ENCODE measurements around the gene MARF1. TPM values are rescaled to one million over a fixed set of nuclear protein-coding genes. Genes with fewer than 3 reads are reported as not detected.
A peak's percentile ranks its signal among the peaks of the same experiment; 100 is the strongest.

The MARF1 gene
- total and polyA plus RNA-seq, 9 of the 15 experiments (the other 6 are each of a cell fraction or from before 2014, with no cell fraction given), result 4.7 to 33.2 (median 11.7) TPM

DNA sequence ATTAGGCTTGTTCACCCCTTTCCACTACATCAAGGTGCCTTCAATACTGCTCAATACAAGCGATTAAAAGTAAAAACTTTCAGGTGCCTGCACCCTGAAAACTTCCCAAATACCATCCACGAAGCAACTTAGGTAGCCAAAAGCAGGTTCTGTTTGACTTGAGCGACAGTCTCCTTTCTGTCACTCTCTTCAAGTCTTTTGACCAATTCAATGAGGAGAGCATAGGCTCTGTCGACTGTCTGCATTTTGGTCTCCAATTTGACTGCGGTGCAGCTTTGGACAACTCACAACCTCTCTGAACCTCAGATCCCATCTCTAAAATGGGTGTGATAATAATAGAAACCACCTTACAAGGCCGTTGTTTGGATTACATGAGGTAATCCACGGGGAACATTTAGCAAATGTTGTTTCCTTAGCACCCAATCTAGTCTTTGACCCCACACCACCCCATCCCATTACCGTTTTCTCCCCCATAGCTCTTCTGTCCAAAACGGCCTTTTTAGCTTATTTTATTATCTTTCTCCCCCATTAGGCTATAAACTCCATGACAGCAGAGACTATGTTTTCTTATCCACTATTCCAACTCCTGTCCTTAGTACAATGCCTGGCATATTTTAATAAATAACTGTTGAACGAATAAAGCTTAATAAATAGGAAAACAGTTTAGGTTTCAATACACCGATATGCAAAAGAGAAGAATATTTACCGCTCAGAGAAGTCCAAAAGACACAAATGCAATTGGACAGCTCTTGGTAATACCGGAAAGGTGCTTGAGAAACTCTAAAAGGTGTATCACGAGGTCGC is 999 bp downstream of the MARF1 start (continued):
- TF ChIP-seq, protein P1, sequence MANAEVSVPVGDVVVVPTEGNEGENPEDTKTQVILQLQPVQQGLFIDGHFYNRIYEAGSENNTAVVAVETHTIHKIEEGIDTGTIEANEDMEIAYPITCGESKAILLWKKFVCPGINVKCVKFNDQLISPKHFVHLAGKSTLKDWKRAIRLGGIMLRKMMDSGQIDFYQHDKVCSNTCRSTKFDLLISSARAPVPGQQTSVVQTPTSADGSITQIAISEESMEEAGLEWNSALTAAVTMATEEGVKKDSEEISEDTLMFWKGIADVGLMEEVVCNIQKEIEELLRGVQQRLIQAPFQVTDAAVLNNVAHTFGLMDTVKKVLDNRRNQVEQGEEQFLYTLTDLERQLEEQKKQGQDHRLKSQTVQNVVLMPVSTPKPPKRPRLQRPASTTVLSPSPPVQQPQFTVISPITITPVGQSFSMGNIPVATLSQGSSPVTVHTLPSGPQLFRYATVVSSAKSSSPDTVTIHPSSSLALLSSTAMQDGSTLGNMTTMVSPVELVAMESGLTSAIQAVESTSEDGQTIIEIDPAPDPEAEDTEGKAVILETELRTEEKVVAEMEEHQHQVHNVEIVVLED (CRISPR knock-in tag; IDR thresholded peaks at IDR 0.05), result no peak
- TF ChIP-seq PHTF2 (CRISPR knock-in tag; IDR thresholded peaks at IDR 0.05) (no peak), YY1 (IDR thresholded peaks at IDR 0.05; ENCODE audit: borderline replicate concordance in 1 of 3, control insufficient read depth in 1 of 3, extremely low read depth in 1 of 3, insufficient read depth in 3 of 3, insufficient read length in 1 of 3, insufficient replicate concordance in 2 of 3, low read depth in 1 of 3, low read length in 2 of 3) (no peak), CEBPB (tag; IDR thresholded peaks at IDR 0.05) (no peak), ZC3H4 (CRISPR knock-in tag; IDR thresholded peaks at IDR 0.05; ENCODE audit: borderline replicate concordance) (no peak), POLR2G (IDR thresholded peaks at IDR 0.05; ENCODE audit: low read depth, low read length) (no peak), XRCC4 (IDR thresholded peaks at IDR 0.05; ENCODE audit: extremely low read depth, insufficient read depth, insufficient read length) (no peak), CHD4 (IDR thresholded peaks at IDR 0.05; ENCODE audit: insufficient read depth, insufficient replicate concordance, low read depth, low read length, poor library complexity, severe bottlenecking) (peak; percentile 25), ETS2 (tag; IDR thresholded peaks at IDR 0.05; ENCODE audit: borderline replicate concordance, poor library complexity, severe bottlenecking) (no peak), TCFL5 (CRISPR knock-in tag; conservative IDR thresholded peaks at IDR 0.05) (no peak), SIN3A (IDR thresholded peaks at IDR 0.05; ENCODE audit: borderline replicate concordance in 2 of 2, control insufficient read depth in 1 of 2, low read depth in 2 of 2, low read length in 2 of 2) (no peak), ZNF586 (CRISPR knock-in tag; conservative IDR thresholded peaks at IDR 0.05) (no peak), POLR2AphosphoS2 (IDR thresholded peaks at IDR 0.05; ENCODE audit: low read length) (no peak), JUND (IDR thresholded peaks at IDR 0.05; ENCODE audit: borderline replicate concordance, low read depth, low read length) (no peak), JUND (tag; IDR thresholded peaks at IDR 0.05; ENCODE audit: borderline replicate concordance, low read depth, low read length) (no peak), ZBTB7A (IDR thresholded peaks at IDR 0.05; ENCODE audit: borderline replicate concordance, control insufficient read depth, low read depth, low read length) (no peak), ZZZ3 (IDR thresholded peaks at IDR 0.05) (no peak)
- TF ChIP-seq, protein P2, sequence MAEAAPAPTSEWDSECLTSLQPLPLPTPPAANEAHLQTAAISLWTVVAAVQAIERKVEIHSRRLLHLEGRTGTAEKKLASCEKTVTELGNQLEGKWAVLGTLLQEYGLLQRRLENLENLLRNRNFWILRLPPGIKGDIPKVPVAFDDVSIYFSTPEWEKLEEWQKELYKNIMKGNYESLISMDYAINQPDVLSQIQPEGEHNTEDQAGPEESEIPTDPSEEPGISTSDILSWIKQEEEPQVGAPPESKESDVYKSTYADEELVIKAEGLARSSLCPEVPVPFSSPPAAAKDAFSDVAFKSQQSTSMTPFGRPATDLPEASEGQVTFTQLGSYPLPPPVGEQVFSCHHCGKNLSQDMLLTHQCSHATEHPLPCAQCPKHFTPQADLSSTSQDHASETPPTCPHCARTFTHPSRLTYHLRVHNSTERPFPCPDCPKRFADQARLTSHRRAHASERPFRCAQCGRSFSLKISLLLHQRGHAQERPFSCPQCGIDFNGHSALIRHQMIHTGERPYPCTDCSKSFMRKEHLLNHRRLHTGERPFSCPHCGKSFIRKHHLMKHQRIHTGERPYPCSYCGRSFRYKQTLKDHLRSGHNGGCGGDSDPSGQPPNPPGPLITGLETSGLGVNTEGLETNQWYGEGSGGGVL (CRISPR knock-in tag; IDR thresholded peaks at IDR 0.05), result no peak
- TF ChIP-seq, protein P3, sequence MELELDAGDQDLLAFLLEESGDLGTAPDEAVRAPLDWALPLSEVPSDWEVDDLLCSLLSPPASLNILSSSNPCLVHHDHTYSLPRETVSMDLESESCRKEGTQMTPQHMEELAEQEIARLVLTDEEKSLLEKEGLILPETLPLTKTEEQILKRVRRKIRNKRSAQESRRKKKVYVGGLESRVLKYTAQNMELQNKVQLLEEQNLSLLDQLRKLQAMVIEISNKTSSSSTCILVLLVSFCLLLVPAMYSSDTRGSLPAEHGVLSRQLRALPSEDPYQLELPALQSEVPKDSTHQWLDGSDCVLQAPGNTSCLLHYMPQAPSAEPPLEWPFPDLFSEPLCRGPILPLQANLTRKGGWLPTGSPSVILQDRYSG (tag; conservative IDR thresholded peaks at IDR 0.05; ENCODE audit: low read depth), result no peak
- TF ChIP-seq, protein P4, sequence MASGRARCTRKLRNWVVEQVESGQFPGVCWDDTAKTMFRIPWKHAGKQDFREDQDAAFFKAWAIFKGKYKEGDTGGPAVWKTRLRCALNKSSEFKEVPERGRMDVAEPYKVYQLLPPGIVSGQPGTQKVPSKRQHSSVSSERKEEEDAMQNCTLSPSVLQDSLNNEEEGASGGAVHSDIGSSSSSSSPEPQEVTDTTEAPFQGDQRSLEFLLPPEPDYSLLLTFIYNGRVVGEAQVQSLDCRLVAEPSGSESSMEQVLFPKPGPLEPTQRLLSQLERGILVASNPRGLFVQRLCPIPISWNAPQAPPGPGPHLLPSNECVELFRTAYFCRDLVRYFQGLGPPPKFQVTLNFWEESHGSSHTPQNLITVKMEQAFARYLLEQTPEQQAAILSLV (tag; IDR thresholded peaks at IDR 0.05), result 0 out of 2 replicates have a peak, but pooled peaks have one; percentile 4
